ENCODE data around the gene JARID2.

Gene JARID2

GRCh38 chr6:15232836-15233510 lies 12.9 kb upstream of the JARID2 start:
- no peaks in the 10 kb centered on the region for H3K36me3 ChIP-seq (ENCODE audit: control insufficient read depth, insufficient read depth, low read length)
- no peak overlapping the region for H3K4me2 ChIP-seq (ENCODE audit: low read length)
- H3K4me3 ChIP-seq (ENCODE audit: low read depth, low read length), result no peak overlapping the region
- no peaks in the 10 kb centered on the region for H3K4me1 ChIP-seq
- no peaks in the 10 kb centered on the region for H3K9me3 ChIP-seq (ENCODE audit: control insufficient read depth, low read length)
- H3K79me2 ChIP-seq, result no peaks in the 10 kb centered on the region
- no peak overlapping the region for H3K27ac ChIP-seq
- no peak overlapping the region for H3K9ac ChIP-seq
- no peak for TF ChIP-seq CTCF (IDR thresholded peaks at IDR 0.05)
- no peak overlapping the region for H2AFZ ChIP-seq
- no peaks in the 10 kb centered on the region for H3K27me3 ChIP-seq (ENCODE audit: control insufficient read depth, insufficient read depth, low read length)

GRCh38 chr6:15234068-15234758 lies 11.7 kb upstream of the JARID2 start:
- H3K4me2 ChIP-seq (ENCODE audit: low read length), result no peak overlapping the region
- no peak overlapping the region for H3K4me3 ChIP-seq (ENCODE audit: low read depth, low read length)
- H3K27me3 ChIP-seq (ENCODE audit: control insufficient read depth, insufficient read depth, low read length), result no peaks in the 10 kb centered on the region
- H3K9ac ChIP-seq, result no peak overlapping the region
- no peaks in the 10 kb centered on the region for H3K9me3 ChIP-seq (ENCODE audit: control insufficient read depth, low read length)
- no peak for TF ChIP-seq CTCF (IDR thresholded peaks at IDR 0.05)
- no peaks in the 10 kb centered on the region for H3K36me3 ChIP-seq (ENCODE audit: control insufficient read depth, insufficient read depth, low read length)
- no peaks in the 10 kb centered on the region for H3K79me2 ChIP-seq
- H3K4me1 ChIP-seq, result no peaks in the 10 kb centered on the region
- H3K27ac ChIP-seq, result no peak overlapping the region
- H2AFZ ChIP-seq, result no peak overlapping the region

- Histone ChIP-seq H3K4me3 (ENCODE audit: low read depth, low read length) (no peak overlapping the region), H3K4me2 (ENCODE audit: low read length) (no peak overlapping the region), H3K36me3 (ENCODE audit: control insufficient read depth, insufficient read depth, low read length) (no peaks in the 10 kb centered on the region), H3K27ac (no peak overlapping the region), H3K4me1 (no peaks in the 10 kb centered on the region), H3K79me2 (no peaks in the 10 kb centered on the region), H3K9ac (no peak overlapping the region), H3K9me3 (ENCODE audit: control insufficient read depth, low read length) (no peaks in the 10 kb centered on the region), H2AFZ (no peak overlapping the region), H3K27me3 (ENCODE audit: control insufficient read depth, insufficient read depth, low read length) (no peaks in the 10 kb centered on the region)
- no peak for TF ChIP-seq CTCF (IDR thresholded peaks at IDR 0.05)
These were observed 6.1 kb upstream of the JARID2 start for GRCh38 chr6:15239616-15240364.

- H3K27me3 ChIP-seq (ENCODE audit: control insufficient read depth, insufficient read depth, low read length), result no peaks in the 10 kb centered on the region
- peaks cover 7% of the 10 kb centered on the region for H3K79me2 ChIP-seq
- H3K27ac ChIP-seq, result no peak overlapping the region
- TF ChIP-seq CTCF (IDR thresholded peaks at IDR 0.05), result no peak
- H3K9ac ChIP-seq, result no peak overlapping the region
- no peaks in the 10 kb centered on the region for H3K4me1 ChIP-seq
- H3K36me3 ChIP-seq (ENCODE audit: control insufficient read depth, insufficient read depth, low read length), result no peaks in the 10 kb centered on the region
- no peak overlapping the region for H3K4me2 ChIP-seq (ENCODE audit: low read length)
- no peaks in the 10 kb centered on the region for H3K9me3 ChIP-seq (ENCODE audit: control insufficient read depth, low read length)
- H3K4me3 ChIP-seq (ENCODE audit: low read depth, low read length), result no peak overlapping the region
- no peak overlapping the region for H2AFZ ChIP-seq
These were observed 3.4 kb upstream of the JARID2 start for GRCh38 chr6:15242503-15242902.

Measured in parathyroid adenoma (tissue), 2 donors.